HepG2 (cell line): ENCODE results near the gene C3orf70. TPM values are rescaled to one million over a fixed set of nuclear protein-coding genes. Genes with fewer than 3 reads are reported as not detected.

ENCODE experiments used
- AHDC1 ChIP-seq: sonication (generic); formaldehyde crosslinking; IDR thresholded peaks from 2 replicates; pipeline ENCODE4 v1.5.1; 2020; ENCODE audit warnings: mild to moderate bottlenecking, missing genetic modification reagents, borderline replicate concordance
- CAMTA2 ChIP-seq: sonication (generic); formaldehyde crosslinking; IDR thresholded peaks from 2 replicates; pipeline ENCODE4 v1.4.0; 2020; ENCODE audit warnings: mild to moderate bottlenecking, missing genetic modification reagents, borderline replicate concordance
- CHCHD3 ChIP-seq: sonication (generic); formaldehyde crosslinking; IDR thresholded peaks from 2 replicates; pipeline ENCODE4 v1.8.0; 2022; ENCODE audit warnings: mild to moderate bottlenecking, missing genetic modification reagents, moderate library complexity
- DNMT3B ChIP-seq: conservative IDR thresholded peaks from 2 replicates; pipeline ENCODE4 v1.6.1; 2016; ENCODE audit warnings: missing biosample characterization, control low read depth
- EZH2 ChIP-seq: conservative IDR thresholded peaks from 2 replicates; pipeline ENCODE4 v1.6.1; 2012; ENCODE audit warnings: mild to moderate bottlenecking, low read depth, low read length, moderate library complexity
- GPBP1L1 ChIP-seq: sonication (generic); formaldehyde crosslinking; IDR thresholded peaks from 2 replicates; pipeline ENCODE4 v1.5.0; 2020; ENCODE audit warnings: mild to moderate bottlenecking, missing genetic modification reagents
- KAT2B ChIP-seq: fragments of 150-350 bp; IDR thresholded peaks from 2 replicates; pipeline ENCODE4 v1.6.1; 2014; ENCODE audit warnings: low read depth, low read length, borderline replicate concordance
- MYC ChIP-seq: sonication (generic); formaldehyde crosslinking; IDR thresholded peaks from 2 replicates; pipeline ENCODE4 v1.9.0; 2021; ENCODE audit warnings: missing genetic modification reagents, borderline replicate concordance
- NR3C1 ChIP-seq: sonication (generic); formaldehyde crosslinking; IDR thresholded peaks from 2 replicates; pipeline ENCODE4 v1.4.0; 2020; ENCODE audit warnings: missing genetic modification reagents
- PHF5A ChIP-seq: IDR thresholded peaks from one replicate; pipeline ENCODE4 v1.6.1; 2018; ENCODE audit warnings: low read depth, missing genetic modification reagents; ENCODE audit not compliant: unreplicated experiment
- POGK ChIP-seq: sonication (generic); formaldehyde crosslinking; conservative IDR thresholded peaks from 2 replicates; pipeline ENCODE4 v1.8.0; 2022; ENCODE audit warnings: mild to moderate bottlenecking, moderate library complexity, missing genetic modification reagents
- REST ChIP-seq, 2 experiments: IDR thresholded peaks; 2 replicates each; pipeline ENCODE4 v1.6.1; 2011 to 2012; ENCODE audit warnings: low read length in 2 of 2, borderline replicate concordance in 1 of 2, low read depth in 1 of 2, mild to moderate bottlenecking in 1 of 2, moderate library complexity in 1 of 2
- ZNF724P ChIP-seq: sonication (generic); formaldehyde crosslinking; IDR thresholded peaks from 2 replicates; pipeline ENCODE4 v1.8.0; 2022; ENCODE audit warnings: missing genetic modification reagents, borderline replicate concordance
- ZNF75D ChIP-seq: sonication (generic); formaldehyde crosslinking; IDR thresholded peaks from 2 replicates; pipeline ENCODE4 v1.8.1; 2023; ENCODE audit warnings: missing genetic modification reagents, mild to moderate bottlenecking, borderline replicate concordance
- ZNF850 ChIP-seq: sonication (generic); formaldehyde crosslinking; conservative IDR thresholded peaks from 2 replicates; pipeline ENCODE4 v1.9.0; 2021; ENCODE audit warnings: mild to moderate bottlenecking, missing genetic modification reagents
- polyA plus RNA-seq, 8 experiments: library from polyadenylated mRNA; depleted of rRNA in 3 of 8; stranded (reverse) in 7 of 8; unstranded in 1 of 8; fragments of >200 nt; fragmentation: Illumina TruSeq in 4 of 8; extraction: Trizol in 4 of 8; gene quantifications; 2 replicates each; pipeline versions ENCODE4 v1.2.1 to v1.2.3, GENCODE V29; 2011 to 2016; ENCODE audit warnings: low read depth in 4 of 8, missing spikeins in 1 of 8, mixed read lengths in 1 of 8; ENCODE audit not compliant: insufficient read depth in 1 of 8
- total RNA-seq, 5 experiments: library from RNA; depleted of rRNA; stranded (reverse); fragments of >200 nt; fragmentation: Illumina TruSeq; extraction: Trizol; gene quantifications; 2 replicates each; pipeline ENCODE4 v1.2.3, GENCODE V29; 2016; ENCODE audit warnings: low read depth in 1 of 5

The C3orf70 gene
- total and polyA plus RNA-seq, 2 of the 13 experiments (the other 11 are each of a cell fraction or from before 2014, with no cell fraction given), result 0.79 to 2.4 TPM

- no peak for TF ChIP-seq CHCHD3
- peak; percentile 99 for TF ChIP-seq POGK (CRISPR knock-in tag)
- no peak for TF ChIP-seq GPBP1L1
- TF ChIP-seq EZH2, result no peak
- no peak for TF ChIP-seq ZNF75D (CRISPR knock-in tag)
- TF ChIP-seq DNMT3B (CRISPR knock-in tag), result no peak
- TF ChIP-seq CAMTA2 (CRISPR knock-in tag), result no peak
- TF ChIP-seq KAT2B, result no peak
- no peak for TF ChIP-seq NR3C1
- TF ChIP-seq MYC (CRISPR knock-in tag), result no peak
- TF ChIP-seq ZNF850, result peak; percentile 65; the same call in 1 of the 2 replicates
- TF ChIP-seq ZNF724P (CRISPR knock-in tag), result no peak
- no peak for TF ChIP-seq PHF5A (CRISPR knock-in tag)
- TF ChIP-seq AHDC1, result no peak
- TF ChIP-seq REST (IDR thresholded peaks at IDR 0.05; ENCODE audit: borderline replicate concordance in 1 of 2, low read depth in 1 of 2, low read length in 2 of 2), result no peak
- TF ChIP-seq, all 625 proteins: peak for 5
These were observed 85.7 kb downstream of the C3orf70 start (continued) for GRCh38 chr3:185067173-185067572.
